SH-SY5Y (cell line): Measurements from ENCODE around the gene MYBPH.

ENCODE experiments used
- GATA2 ChIP-seq: IDR thresholded peaks from 2 replicates; pipeline ENCODE4 v1.6.1; 2011; ENCODE audit warnings: mild to moderate bottlenecking, low read depth, low read length
- GATA3 ChIP-seq: IDR thresholded peaks from 2 replicates; pipeline ENCODE4 v1.6.1; 2011; ENCODE audit warnings: low read depth, mild to moderate bottlenecking, low read length, moderate library complexity

Gene MYBPH

GRCh38 chr1:203145321-203146041, 30.1 kb downstream of the MYBPH start:
- TF ChIP-seq GATA2 (no peak), GATA3 (no peak)

GRCh38 chr1:203144661-203145060, 31.0 kb downstream of the MYBPH start:
- TF ChIP-seq GATA2 (no peak), GATA3 (no peak)

GRCh38 chr1:203143641-203144040, 32.0 kb downstream of the MYBPH start:
- TF ChIP-seq GATA3 (no peak), GATA2 (no peak)

GRCh38 chr1:203142684-203143408, 32.8 kb downstream of the MYBPH start:
- no peak for TF ChIP-seq GATA2
- TF ChIP-seq GATA3 = no peak

DNA sequence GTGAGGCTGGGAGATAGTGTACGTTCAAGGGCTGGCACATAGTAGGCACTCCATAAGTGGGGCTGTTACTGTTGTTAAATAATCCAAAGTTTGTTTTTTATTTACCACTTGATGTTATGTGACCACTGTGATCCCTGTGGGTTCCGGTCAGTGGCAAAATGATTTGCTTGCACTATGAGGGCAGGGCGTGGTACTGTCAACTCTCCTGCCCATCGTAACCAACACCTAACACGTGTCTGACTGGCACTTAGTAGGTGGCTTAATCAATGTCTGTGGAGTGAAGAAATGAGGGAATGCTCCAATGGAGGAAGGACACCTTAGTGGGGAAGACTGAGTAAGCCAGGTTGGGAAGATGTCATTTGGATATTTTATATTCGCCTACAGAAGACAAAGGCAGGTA, 33.5 kb downstream of the MYBPH start:
- TF ChIP-seq GATA3 (no peak), GATA2 (no peak)

DNA sequence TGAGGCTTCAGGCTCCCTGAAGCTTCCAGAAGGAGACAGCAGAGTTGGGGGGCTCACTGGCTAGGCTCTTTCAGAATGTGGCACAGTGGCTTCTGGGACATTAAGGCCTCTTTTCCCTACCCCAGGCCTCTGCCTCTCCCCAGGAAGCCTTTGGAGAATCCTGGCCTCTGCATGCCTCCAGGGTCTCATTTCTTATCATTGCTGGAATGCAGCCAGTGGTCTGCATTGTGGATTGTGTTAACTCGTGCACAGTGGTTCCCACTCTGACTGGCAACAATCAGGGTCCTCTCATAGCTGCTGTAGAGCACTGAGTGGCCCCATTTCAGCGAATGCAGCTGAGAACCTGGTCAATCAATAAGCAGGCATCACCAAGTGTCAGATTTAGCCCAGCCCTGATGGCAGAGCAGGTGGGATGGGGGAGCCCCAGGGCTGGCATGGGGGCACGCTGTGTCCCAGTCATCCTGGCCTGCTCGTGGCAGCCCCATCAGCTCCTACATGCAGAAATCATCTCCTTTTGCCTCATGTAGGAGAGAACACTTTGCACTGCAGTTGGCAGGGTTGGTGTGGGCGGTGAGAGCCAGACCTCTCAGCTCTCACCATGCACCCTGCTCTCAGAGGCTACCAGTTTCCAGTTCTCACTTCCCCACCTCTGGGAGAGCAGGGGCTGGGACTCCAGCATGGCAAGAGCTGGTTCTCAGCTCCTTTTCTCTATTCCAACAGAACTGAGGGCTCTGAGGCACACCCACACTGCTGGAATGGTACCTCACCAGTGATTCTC, 34.7 kb downstream of the MYBPH start:
- TF ChIP-seq GATA2 = peak; percentile 83
- no peak for TF ChIP-seq GATA3

DNA sequence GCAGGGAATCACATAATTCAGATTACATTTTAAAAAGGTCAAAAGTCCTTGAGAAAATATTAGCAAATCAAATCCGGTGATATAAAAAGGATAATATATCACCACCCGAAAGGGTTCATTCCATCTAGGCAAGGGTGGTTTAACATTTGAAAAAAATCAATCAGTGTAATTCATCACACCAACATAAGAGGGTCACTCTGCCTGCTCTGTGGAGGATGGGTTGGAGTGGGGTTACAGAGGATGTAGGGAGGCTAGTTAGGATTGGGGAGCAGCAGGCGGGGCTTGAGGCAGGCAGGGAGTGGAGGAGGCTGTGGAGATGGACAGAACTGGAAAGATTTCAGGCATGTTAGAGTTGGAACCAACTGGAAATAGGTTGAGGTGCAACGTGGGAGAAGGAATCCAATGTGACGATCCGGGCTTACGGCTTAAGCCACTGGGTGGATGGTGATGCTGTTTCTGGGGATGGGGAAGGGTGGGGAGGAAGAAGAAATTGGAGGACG, 35.6 kb downstream of the MYBPH start:
- TF ChIP-seq GATA3 (no peak), GATA2 (no peak)

GRCh38 chr1:203138066-203138465, 37.6 kb downstream of the MYBPH start:
- TF ChIP-seq GATA2 (no peak), GATA3 (no peak)

DNA sequence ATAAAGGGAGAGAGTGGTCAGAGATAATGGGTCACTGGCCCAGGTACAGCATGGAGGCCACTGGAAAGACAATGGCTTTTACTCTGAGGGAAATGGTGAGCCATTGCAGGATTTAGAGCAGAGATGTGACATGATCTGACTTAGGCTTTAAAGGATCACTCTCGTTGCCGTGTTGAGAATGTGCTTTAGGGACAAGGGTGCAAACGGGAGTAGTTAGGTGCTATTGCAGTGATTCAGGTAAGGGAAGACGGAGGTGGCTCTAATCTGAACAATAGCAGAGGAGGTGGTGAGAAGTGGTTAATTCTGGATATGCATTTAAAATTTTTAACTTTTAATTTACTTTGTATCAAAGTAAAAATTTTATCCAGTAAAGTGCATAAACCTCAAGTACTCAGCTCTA, 38.3 kb downstream of the MYBPH start:
- TF ChIP-seq GATA2 (no peak), GATA3 (no peak)

DNA sequence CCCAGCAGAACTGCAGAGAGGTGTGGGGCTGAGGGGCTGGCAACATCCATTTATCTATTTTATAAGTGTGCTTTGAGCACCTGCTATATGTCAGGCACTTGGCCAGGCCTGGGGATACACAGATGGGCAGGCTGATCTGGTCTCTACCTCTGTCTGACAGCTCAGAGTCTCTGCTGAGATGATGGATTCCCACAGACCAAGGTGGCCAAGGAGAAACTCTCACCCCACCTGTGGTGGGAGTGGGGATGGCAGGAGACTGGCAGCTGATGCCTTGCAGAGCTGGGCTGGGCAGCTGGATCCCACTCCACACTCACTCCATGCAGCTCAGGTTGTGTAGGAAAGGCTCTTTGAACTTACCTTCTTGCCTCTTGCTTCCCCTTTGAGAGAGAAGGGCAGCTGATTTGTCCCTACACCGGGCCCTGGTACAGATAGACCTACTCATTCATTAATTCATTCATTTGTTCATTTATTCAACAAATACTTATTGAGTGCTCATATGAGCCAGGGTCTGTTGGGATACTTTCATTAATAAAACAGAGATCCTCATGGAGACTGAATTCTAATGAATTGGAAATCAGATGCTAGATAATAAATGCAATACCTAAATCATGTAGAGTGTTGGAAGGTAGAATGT, 39.1 kb downstream of the MYBPH start:
- TF ChIP-seq GATA3 = no peak
- TF ChIP-seq GATA2 = no peak

GRCh38 chr1:203135636-203136305, 39.9 kb downstream of the MYBPH start:
- no peak for TF ChIP-seq GATA3
- TF ChIP-seq GATA2 = no peak

- no peak for TF ChIP-seq GATA3
- TF ChIP-seq GATA2 = no peak
Measured at GRCh38 chr1:203133970-203134725, 41.5 kb downstream of the MYBPH start.
